ENCODE results near the gene AFMID. TPM values are rescaled to one million over a fixed set of nuclear protein-coding genes. Genes with fewer than 3 reads are reported as not detected.
A peak's percentile ranks its signal among the peaks of the same experiment; 100 is the strongest.

AFMID gene
- total and polyA plus RNA-seq, 2 of the 8 experiments (the other 6 are each of a cell fraction or from before 2014, with no cell fraction given) = 49.0 to 53.0 TPM

GRCh38 chr17:78197147-78197832 lies 10.1 kb downstream of the AFMID start:
- Histone ChIP-seq H3K14ac (ENCODE audit: insufficient read length) (no peak overlapping the region), H2BK15ac (ENCODE audit: low read length) (no peak overlapping the region), H3K27ac (ENCODE audit: low read depth, low read length) (peak overlapping the region; percentile 29; the same call in 1 of the 2 replicates), H3K56ac (replicated peaks; ENCODE audit: insufficient read length, low read depth, low read length) (no peak overlapping the region), H3K4me1 (replicated peaks in 1 of 4; ENCODE audit: control insufficient read depth in 3 of 4, insufficient read depth in 4 of 4, low read length in 3 of 4) (peaks cover 0 to 11% (median 4%) of the 10 kb centered on the region in 4 experiments; a peak in 5 of 7 replicates), H3K18ac (ENCODE audit: extremely low read depth, low read length) (no peak overlapping the region), H3K79me2 (ENCODE audit: control insufficient read depth in 1 of 2, insufficient read depth in 2 of 2, low read length in 2 of 2) (no peaks in the 10 kb centered on the region; a peak in 1 of 4 replicates), H2AFZ (ENCODE audit: low read length) (no peak overlapping the region), H2BK20ac (ENCODE audit: low read length) (no peak overlapping the region), H3K9ac (replicated peaks in 1 of 4; ENCODE audit: extremely low read depth in 1 of 4, low read depth in 3 of 4, low read length in 3 of 4) (no peak overlapping the region), H3K4me2 (ENCODE audit: insufficient read depth in 1 of 2, low read depth in 2 of 2, low read length in 2 of 2) (peak overlapping the region; percentile 13 to 22; a peak in 2 of 4 replicates), H3K4me3 (ENCODE audit: extremely low read depth in 1 of 4, insufficient read depth in 2 of 4, low read depth in 3 of 4, low read length in 4 of 4) (no peak overlapping the region), H3K9me3 (ENCODE audit: insufficient read depth in 2 of 2, low read depth in 1 of 2, low read length in 1 of 2) (no peaks in the 10 kb centered on the region), H4K91ac (replicated peaks; ENCODE audit: insufficient read length, low read length) (no peak overlapping the region), H2BK5ac (ENCODE audit: low read depth, low read length) (0 out of 2 replicates have a peak overlapping the region, but pooled peaks have one; percentile 44), H4K20me1 (replicated peaks in 1 of 2; ENCODE audit: control insufficient read depth in 1 of 2, insufficient read depth in 2 of 2, low read length in 2 of 2) (peaks cover 1 to 5% of the 10 kb centered on the region in 2 experiments), H3K79me1 (ENCODE audit: low read depth, low read length) (0 out of 2 replicates have a peak, but pooled peaks cover 3% of the 10 kb centered on the region), H3K23me2 (ENCODE audit: low read depth, low read length) (no peaks in the 10 kb centered on the region), H3K4ac (replicated peaks; ENCODE audit: insufficient read length, low read depth, low read length) (no peak overlapping the region), H4K8ac (ENCODE audit: extremely low read depth, insufficient read depth, low read length) (no peak overlapping the region), H4K5ac (ENCODE audit: insufficient read length, low read depth, low read length) (no peak overlapping the region), H3K36me3 (ENCODE audit: control insufficient read depth in 2 of 4, insufficient read depth in 4 of 4, low read length in 3 of 4) (peaks cover 0 to 9% (median 2%) of the 10 kb centered on the region in 4 experiments; a peak in 5 of 8 replicates), H3K27me3 (replicated peaks in 1 of 4; ENCODE audit: control insufficient read depth in 3 of 4, extremely low read depth in 1 of 4, insufficient read depth in 3 of 4, low read length in 3 of 4) (no peaks in the 10 kb centered on the region), H2BK12ac (ENCODE audit: low read depth, low read length) (no peak overlapping the region), H2BK120ac (replicated peaks; ENCODE audit: low read depth, low read length) (no peak overlapping the region), H3K23ac (ENCODE audit: insufficient read length) (no peak overlapping the region), H2AK5ac (ENCODE audit: low read depth, low read length) (no peak overlapping the region)
- POLR2A ChIA-PET (ENCODE audit: partially characterized antibody) = interaction anchor here (1.3 to 5.5 kb wide), 5 partner anchors 11 to 28 kb away, joined by 3 to 67 read pairs (median 6); partner anchors contain the start of genes AFMID and TK1
- no peak for DNase-seq (ENCODE audit: low read depth in 1 of 2, low spot score in 2 of 2)
- no peak for FAIRE-seq
- 75% methylated on average over 9 of the region's 9 CpGs; no CpG with 5 or more reads in 1 of the 2 experiments for WGBS, 2 experiments (ENCODE audit: extremely low coverage in 1 of 2, insufficient coverage in 1 of 2, insufficient read length in 1 of 2, insufficient replicate concordance in 2 of 2, low coverage in 1 of 2, low lambda C conversion rate in 2 of 2, missing lambda C conversion rate in 1 of 2)
- CTCF ChIA-PET (ENCODE audit: partially characterized antibody) = interaction anchor here (1.1 to 10.2 kb wide), 9 partner anchors 9 to 248 kb away, joined by 3 to 65 read pairs (median 5); partner anchors contain the start of genes AFMID and TK1
- TF ChIP-seq BRCA1 (IDR thresholded peaks at IDR 0.05; ENCODE audit: low read depth, low read length) (no peak), RXRA (IDR thresholded peaks at IDR 0.05; ENCODE audit: insufficient read depth, low read depth, low read length) (no peak), CBX8 (IDR thresholded peaks at IDR 0.05; ENCODE audit: borderline replicate concordance, low read depth, low read length) (no peak), JUN (IDR thresholded peaks at IDR 0.05; ENCODE audit: low read depth, low read length) (no peak), RAD21 (IDR thresholded peaks at IDR 0.05 in 1 of 2, conservative IDR thresholded peaks at IDR 0.05 in 1 of 2; ENCODE audit: low read depth in 2 of 2, low read length in 2 of 2) (no peak), CTBP2 (IDR thresholded peaks at IDR 0.05; ENCODE audit: borderline replicate concordance, insufficient read depth, insufficient read length, low read length) (no peak), SP1 (IDR thresholded peaks at IDR 0.05; ENCODE audit: low read depth, low read length) (no peak), SIX5 (IDR thresholded peaks at IDR 0.05; ENCODE audit: low read depth, low read length) (no peak)
- TF ChIP-seq, protein P1, sequence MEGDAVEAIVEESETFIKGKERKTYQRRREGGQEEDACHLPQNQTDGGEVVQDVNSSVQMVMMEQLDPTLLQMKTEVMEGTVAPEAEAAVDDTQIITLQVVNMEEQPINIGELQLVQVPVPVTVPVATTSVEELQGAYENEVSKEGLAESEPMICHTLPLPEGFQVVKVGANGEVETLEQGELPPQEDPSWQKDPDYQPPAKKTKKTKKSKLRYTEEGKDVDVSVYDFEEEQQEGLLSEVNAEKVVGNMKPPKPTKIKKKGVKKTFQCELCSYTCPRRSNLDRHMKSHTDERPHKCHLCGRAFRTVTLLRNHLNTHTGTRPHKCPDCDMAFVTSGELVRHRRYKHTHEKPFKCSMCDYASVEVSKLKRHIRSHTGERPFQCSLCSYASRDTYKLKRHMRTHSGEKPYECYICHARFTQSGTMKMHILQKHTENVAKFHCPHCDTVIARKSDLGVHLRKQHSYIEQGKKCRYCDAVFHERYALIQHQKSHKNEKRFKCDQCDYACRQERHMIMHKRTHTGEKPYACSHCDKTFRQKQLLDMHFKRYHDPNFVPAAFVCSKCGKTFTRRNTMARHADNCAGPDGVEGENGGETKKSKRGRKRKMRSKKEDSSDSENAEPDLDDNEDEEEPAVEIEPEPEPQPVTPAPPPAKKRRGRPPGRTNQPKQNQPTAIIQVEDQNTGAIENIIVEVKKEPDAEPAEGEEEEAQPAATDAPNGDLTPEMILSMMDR (IDR thresholded peaks at IDR 0.05; ENCODE audit: control extremely low read depth in 1 of 3, insufficient read depth in 1 of 3, low read depth in 1 of 3, low read length in 3 of 3) = no peak

All from H1 (cell line).